ENCODE results near the gene SLC37A1.
"Not testable (repeated sequence)": the region's sequence is repeated elsewhere in the genome, so short reads cannot be mapped to it uniquely, and the experiment has no call there.

The SLC37A1 gene

DNA sequence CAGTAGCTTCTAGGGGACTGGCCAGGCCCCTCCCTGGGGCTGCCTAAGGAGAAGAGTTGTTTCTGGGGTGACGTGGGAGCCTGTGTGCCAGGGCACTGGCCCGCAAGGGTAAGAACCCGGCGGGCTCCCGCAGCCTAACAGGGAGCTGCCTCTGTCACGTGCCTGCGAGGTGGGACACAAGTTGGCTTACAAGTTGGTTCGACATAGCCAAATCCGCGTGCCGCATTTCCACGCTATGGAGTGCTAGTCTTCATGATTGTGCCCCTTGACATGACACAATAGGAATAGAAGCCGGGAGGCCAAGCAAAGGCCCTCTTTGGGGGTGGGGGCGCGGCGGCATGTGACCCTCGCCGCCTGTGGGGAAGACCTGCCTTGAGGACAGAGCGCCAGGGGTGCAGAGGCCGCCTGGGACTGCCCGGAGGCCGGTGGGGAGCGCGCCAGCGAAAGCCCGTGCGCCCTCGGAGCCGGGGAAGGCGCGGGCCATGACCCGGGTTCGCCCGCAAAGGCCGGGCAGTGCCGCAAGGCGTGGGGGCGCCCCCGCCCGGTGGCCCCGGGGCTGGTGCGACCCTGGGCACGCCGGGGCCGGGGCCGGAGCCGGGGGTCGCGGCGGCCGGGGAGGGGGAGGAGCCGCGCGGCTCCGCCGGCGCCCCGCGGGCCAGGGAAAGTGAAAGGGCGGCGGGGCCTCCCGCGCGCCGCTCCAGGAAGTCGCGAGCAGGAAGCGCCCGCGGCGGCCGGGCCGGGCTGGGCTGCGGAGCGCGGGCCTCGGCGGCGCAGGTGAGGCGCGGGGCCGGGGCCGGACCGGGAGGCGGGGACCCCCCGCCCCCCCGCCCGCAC, at the start of gene SLC37A1:
Gene SLC37A1, plus strand, starts transcription at position 702 of the 834 bp plus-strand sequence. CDS start 4,603 bp downstream, outside the sequence.
- peak; percentile 30 for DNase-seq

DNA sequence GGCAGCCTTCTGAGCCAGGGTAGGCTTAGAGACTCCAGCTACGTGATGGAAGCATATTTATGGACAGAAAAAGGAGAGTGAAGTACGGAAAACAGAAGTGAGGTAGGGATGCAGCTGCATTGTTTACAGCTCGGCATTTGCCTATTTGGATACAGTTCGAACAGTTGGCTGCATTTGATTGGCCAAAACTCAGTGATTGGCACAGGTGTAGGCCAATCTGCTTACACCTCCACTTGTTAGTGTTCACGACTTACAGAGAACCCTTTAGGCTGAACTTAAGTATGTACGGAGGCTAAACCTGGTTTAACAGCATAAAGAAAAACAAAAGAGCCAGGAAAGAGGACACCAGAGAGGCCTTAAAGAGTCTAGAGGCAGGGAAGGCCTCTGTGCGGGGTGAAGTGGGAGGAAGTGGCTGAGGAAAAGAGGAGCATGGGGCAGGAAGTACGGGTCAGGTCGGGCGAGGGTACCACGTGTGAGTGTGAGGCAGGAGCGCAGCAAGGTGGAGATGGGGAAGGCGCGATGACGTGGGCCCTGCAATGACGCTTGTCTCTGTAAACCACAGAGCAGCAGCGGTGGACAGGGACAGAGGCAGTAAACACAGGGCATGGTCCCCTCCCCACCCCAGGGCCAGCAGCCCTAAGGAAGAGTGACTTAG, 49.7 kb upstream of the SLC37A1 start:
- peak; percentile 74 for DNase-seq

DNA sequence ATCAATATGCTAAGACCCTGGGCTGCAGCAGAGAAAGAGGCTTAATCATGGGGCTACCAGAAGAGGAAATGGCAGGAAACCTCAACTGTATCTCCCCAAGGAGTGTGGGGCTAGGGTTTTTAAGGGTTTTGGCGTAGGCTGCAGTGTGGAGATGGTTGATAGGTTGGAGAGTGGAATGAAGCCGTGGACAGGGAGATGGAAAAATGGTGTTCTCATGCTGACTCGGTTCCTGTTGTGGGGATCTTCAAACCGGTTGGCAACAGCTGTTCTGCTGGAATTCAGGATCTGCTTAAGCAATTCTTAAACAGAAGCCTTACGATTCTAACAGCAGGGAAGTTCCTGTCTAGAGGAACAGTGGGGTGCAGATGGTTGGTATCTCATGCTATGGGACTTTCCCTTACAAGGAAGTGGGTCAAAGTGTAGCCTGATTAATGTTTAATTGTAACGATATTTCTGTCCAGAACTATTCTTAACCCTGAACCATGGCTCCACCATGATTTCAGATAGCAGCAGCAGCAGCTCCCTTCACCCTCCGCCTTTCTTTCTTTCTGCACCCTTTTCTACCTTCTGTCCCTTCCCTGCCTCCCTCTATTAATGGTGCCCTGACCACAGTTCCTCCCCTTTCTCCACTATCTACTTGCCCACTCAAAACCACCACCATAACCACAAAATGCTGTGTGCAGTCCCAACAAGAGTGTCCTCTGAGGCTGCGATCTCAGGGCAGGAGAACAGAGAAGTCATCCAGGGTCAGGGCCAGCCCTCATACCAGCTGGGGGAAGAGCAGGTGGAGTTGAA, 48.4 kb upstream of the SLC37A1 start:
- DNase-seq = peak; percentile 36

- no peak for DNase-seq
Measured at GRCh38 chr21:42465803-42466127, 47.9 kb upstream of the SLC37A1 start.

DNA sequence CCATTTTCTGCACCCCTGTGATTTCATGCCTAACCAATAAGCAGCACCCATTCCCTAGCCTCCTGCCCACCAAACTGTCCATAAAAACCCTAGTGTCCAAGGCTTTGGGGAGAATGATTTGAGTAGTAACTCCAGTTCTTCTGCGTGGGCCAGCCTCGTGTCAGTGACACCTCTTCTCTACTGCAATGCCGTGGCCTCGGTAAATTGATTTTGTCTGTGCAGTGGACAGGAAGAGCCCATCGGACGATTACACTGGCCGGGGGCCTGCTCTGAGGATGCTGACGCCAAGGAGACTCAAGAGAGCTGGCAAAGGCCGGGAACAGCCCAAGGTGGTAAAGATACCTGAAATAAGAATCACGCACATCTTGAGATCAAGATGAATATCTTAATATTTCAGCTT, 47.0 kb upstream of the SLC37A1 start:
- no peak for DNase-seq

- DNase-seq = peak; percentile 87
Measured at GRCh38 chr21:42467140-42467983, 46.3 kb upstream of the SLC37A1 start.

GRCh38 chr21:42468491-42469131, 45.0 kb upstream of the SLC37A1 start:
- DNase-seq = no peak

DNA sequence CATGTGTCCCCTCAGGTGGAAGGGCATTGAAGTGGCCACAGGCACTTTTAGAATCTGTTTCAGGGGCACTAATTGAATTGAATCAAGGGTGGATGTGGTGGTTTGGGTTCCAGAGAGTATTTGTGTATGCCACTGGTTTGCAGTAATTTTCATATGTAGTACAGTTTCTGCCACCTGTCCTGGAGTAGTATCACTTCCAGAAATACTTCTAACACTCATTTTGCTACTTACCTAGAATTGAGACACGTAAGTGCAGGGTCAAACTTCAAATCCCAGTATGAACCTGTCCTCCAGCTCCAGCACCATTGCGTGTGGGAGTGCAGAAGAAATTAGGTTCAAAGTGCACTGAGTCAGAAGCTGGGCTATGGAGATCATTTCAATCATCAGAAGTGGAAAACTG, 44.4 kb upstream of the SLC37A1 start:
- no peak for DNase-seq

- DNase-seq = not testable (repeated sequence)
Measured at GRCh38 chr21:42469726-42470125, 43.9 kb upstream of the SLC37A1 start.

- DNase-seq = no peak
Measured at GRCh38 chr21:42471206-42471605, 42.4 kb upstream of the SLC37A1 start.

DNA sequence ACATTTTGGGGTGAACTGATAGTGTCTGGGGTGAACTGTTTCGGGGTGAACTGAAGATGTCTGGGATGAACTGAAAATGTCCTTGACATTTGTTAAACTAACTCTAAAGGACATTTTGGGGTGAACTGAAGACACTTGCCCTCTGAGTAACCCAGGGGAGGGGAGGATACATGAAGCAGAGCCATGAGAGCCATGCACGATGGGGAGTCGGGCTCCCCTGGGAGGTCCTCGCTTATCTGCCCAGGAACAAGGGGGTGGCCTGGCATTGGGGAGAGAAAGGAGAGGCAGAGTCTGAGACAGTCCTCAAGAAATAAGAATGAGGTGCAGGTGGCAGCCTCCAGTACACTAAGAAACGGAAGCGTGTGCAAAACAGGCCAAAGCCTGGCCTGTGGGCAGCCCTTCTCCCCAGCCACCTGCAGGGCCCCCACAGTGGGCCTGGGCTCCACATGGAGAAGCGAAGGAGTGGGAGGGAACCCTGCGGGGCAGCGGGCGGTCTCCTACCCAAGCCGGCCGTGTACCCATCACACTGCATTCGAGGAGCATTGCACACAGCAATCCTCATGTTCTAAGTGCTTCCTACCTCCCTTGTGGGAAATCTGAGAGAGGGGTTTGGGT, 41.8 kb upstream of the SLC37A1 start:
- no peak for DNase-seq

- DNase-seq = no peak
Measured at GRCh38 chr21:42472521-42472920, 41.1 kb upstream of the SLC37A1 start.

- DNase-seq = no peak
Measured at GRCh38 chr21:42473498-42474042, 40.1 kb upstream of the SLC37A1 start.

- DNase-seq = peak; percentile 78
Measured at GRCh38 chr21:42474043-42474831, 39.4 kb upstream of the SLC37A1 start.

DNA sequence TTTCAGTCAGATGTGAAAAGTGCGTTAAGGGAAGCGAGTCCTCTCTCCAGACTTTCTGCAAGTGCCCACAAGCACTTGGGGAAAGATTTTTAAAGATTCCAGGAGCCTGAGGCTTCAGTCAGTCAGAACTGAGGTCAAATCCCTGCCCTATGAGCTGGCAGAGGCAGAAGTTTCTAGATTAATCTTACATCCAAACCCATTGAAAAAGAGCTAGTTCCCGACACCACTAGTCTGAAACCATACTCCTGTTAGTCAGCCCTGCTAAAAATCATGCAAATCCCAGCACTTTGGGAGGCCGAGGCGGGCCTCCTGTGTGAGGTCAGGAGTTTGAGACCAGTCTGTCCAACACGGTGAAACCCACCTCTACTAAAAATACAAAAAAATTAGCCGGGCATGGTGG, 38.6 kb upstream of the SLC37A1 start:
- no peak for DNase-seq

- no peak for DNase-seq
Measured at GRCh38 chr21:42475526-42476387, 37.9 kb upstream of the SLC37A1 start.

- DNase-seq = no peak
Measured at GRCh38 chr21:42476388-42477331, 37.0 kb upstream of the SLC37A1 start.

DNA sequence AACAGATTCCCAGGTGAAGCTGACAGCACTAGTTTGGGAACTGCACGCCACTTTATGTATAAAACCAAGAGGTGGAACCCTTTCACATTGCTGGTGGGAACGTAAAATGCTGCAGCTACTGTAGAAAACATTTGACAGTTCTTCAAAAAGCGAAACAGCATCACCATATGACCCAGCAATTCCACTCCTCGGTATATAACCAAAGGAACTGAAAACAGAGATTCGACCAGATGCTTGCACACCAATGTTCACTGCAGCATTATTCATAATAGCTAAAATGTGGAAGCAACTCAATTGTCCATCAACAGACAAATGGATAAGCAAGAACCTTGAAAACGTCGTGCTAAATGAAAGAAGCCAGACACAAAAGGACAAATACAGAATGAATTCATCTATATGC, 35.1 kb upstream of the SLC37A1 start:
- no peak for DNase-seq
